NCI-H748 treated with DMSO at 0.1 percent for 48 hours (cell line): ENCODE data around the gene SULF2.
A peak's percentile ranks its signal among the peaks of the same experiment; 100 is the strongest.

Experiments used
- DNase-seq: peaks from one replicate; lab custom pipeline; 2025; lab: John Stamatoyannopoulos, UW

The SULF2 gene

DNA sequence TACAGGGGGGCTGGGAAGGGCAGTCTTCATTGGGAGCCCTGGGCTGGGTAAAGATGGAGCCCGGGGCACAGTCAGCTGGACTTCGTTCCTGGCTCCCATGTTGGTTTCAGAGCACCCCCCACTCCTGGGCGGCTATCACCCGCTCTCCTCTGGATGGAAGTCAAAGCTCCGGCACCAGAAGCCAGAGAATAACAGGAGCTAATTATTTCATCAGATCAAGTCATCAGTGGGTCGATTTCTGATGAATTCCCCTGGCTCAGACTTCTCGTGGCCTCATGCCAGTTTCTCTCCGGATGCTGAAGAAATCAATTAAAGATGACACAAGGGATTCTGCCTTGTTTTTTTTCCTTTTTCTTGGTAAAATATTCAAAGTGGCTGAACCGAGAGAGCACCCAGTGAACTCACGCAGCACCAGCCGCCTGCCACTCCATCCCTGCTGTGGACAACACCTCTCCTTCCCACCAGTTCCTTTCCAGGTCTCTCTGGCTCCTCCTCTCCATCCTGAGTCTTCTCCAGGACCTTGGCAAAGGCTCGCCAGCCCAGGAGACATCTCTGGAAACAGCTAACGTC lies 22.5 kb downstream of the SULF2 start:
- no peak for DNase-seq

GRCh38 chr20:47761482-47762047 lies 23.7 kb downstream of the SULF2 start:
- DNase-seq: no peak

GRCh38 chr20:47760686-47761481 lies 24.4 kb downstream of the SULF2 start:
- no peak for DNase-seq

GRCh38 chr20:47758517-47759450 lies 26.5 kb downstream of the SULF2 start:
- DNase-seq: no peak

- DNase-seq: no peak
Measured at GRCh38 chr20:47757145-47758035, 27.9 kb downstream of the SULF2 start.

GRCh38 chr20:47754946-47755652 lies 30.2 kb downstream of the SULF2 start:
- no peak for DNase-seq

GRCh38 chr20:47754388-47754715 lies 30.9 kb downstream of the SULF2 start:
- no peak for DNase-seq

DNA sequence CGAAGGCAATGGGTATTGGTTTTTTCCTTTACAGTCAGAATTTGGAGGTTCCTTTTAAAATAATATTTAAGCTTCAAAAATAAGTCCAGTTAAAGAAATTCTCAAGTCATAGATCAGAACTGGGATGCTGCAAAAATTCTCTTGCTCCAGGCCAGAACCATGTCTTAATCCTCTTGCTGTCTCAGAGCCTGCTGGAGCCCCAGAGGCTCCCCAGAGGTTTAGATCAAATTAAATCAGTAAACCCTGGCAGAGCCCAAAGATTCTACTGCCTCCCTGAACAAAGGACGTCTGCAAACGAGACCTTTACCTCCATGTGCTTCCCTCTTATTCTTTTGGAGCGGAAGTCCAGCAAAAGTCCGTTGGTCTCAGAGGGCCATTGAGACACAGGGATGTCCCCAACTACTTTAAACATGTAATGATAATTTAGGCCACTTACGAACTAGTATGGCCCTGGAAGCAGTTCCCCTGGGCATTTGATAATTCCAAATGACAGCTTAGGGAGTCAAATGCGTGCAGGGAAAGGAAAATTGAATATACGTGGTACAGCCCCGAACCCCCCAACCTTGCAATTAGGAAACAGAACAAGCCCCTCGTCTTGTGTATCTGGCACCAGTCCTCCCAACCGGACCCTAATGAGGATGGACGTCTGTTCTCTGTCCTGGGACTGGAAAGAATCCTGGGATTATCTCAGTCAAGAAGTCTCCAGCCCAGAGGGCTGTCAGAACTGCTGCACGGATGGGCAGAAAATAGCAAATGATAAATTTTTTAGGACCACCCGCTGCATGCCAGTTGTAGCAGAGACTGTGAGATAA lies 31.5 kb downstream of the SULF2 start:
- no peak for DNase-seq

GRCh38 chr20:47751449-47751848 lies 33.8 kb downstream of the SULF2 start:
- no peak for DNase-seq

GRCh38 chr20:47749339-47749738 lies 35.9 kb downstream of the SULF2 start:
- no peak for DNase-seq

DNA sequence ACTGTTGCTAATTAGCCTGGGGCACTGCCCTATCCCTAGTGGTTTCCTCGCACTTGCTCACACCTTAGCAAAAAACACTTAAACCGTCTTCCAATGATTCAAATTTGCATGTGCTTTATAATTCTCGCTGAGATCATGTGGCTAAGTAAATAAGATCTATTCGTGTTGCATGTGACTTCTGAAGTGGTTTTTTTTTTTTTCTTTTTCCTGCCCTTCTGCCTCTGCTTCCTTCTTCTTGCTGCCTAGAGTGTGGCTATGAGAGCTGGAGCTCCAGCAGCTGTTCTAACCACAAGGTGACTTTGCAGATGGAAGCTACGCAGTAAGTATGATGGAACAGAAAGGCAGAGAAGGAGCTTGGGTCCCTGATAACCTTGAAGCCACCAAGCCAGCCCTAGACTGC lies 36.5 kb downstream of the SULF2 start:
- no peak for DNase-seq

- DNase-seq: no peak
Measured at GRCh38 chr20:47748069-47748468, 37.2 kb downstream of the SULF2 start.

DNA sequence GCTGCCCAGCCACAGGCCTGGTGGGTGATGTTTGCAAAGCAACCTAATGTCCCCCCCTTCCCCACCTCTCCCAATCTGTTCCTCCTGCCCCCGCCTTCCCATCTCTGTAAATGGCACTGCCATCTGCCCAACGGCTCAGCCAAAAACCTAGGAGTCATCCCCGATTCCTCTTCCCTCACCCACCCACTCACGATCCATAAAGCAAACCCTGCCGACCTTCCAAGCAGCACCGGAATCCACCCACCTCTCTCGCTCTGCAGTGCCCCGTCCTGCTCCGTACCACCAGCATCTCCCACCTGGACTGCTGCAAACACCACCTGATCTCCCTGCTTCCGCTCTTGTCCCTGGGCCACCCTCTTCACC lies 37.6 kb downstream of the SULF2 start:
- no peak for DNase-seq

DNA sequence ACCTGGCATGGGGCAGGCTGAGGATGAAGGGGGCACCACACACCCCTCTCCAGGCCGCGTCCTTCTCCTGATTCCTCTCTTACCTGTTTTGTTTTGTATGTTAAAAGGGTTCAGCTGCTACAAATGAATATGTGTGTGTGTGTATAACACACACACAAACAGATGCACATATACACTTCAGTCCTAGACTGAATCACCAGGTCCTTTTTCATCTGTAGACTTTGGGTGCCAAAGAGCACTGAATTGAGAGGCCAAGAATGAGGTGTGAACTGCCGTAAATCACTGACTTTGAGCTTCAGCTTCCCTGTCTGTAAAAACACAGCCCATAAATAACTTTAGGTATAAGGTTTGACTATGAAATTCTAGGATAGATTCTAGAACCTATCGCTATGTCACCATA lies 40.5 kb downstream of the SULF2 start:
- no peak for DNase-seq

- no peak for DNase-seq
Measured at GRCh38 chr20:47743671-47744070, 41.6 kb downstream of the SULF2 start.

- DNase-seq: peak; percentile 7
Measured at GRCh38 chr20:47741669-47742608, 43.3 kb downstream of the SULF2 start.

- peak; percentile 33 for DNase-seq
Measured at GRCh38 chr20:47740862-47741184, 44.5 kb downstream of the SULF2 start.

DNA sequence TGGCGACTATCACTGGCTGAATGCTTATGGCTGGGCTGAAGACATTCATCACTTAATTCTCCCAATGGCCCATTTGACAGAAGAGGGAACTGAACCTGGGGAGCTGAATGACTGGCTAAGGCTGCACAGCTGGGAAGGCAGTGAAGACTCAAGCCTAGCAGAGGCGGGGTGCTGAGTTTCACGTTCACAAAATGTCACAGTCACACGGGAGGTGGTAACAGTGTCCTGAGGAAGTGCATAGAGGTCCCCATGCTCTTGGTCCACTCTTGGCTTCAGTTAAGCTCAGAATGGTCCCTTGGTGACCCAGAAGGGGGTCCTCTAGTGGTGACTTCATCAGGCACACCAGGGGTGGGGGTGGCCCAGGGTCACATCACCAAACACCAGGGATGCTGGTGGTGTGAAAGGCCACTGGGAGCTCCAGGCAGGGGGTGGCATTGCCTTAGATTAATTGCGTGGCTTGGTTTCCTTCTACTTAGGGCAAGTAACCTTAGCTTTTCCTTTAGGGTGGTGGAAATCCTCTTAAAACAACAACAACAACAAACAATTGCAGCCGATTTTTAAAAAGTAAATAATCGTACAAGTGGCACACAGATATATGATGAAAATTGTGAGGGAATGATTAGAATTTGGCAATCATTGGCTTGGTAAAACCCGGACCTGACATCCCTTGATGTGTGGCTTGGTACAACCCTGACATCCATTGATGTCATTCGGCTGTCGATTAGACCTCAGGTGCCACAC lies 45.0 kb downstream of the SULF2 start:
- DNase-seq: no peak
